Measurements from ENCODE around the gene PTCH2. TPM values are rescaled to one million over a fixed set of nuclear protein-coding genes. Genes with fewer than 3 reads are reported as not detected.

PTCH2 gene
- total and polyA plus RNA-seq, 5 donors = 0.28 to 0.79 (median 0.34) TPM

- no peaks in the 10 kb centered on the region for H3K4me1 ChIP-seq (ENCODE audit: control insufficient read depth, insufficient read depth, low read length)
- no peaks in the 10 kb centered on the region for H3K27me3 ChIP-seq (ENCODE audit: control insufficient read depth, insufficient read depth)
- DNase-seq = peak in 1 of 3 donors; percentile 22
- intact Hi-C loops (cut with DNase I) = no loop called here
- no peak overlapping the region for H3K27ac ChIP-seq (ENCODE audit: low read length)
- no peak overlapping the region for H3K4me3 ChIP-seq (ENCODE audit: low read length)
- H3K9me3 ChIP-seq (ENCODE audit: control insufficient read depth, low read length) = no peaks in the 10 kb centered on the region
- WGBS = 63% methylated on average over 13 of the region's 13 CpGs
- ATAC-seq = no peak
Observed at GRCh38 chr1:44777969-44778635, 65.0 kb downstream of the PTCH2 start.

GRCh38 chr1:44777547-44777946 is 65.5 kb downstream of the PTCH2 start:
- Histone ChIP-seq H3K4me3 (ENCODE audit: low read length) (no peak overlapping the region), H3K9me3 (ENCODE audit: control insufficient read depth, low read length) (no peaks in the 10 kb centered on the region), H3K27ac (ENCODE audit: low read length) (no peak overlapping the region), H3K27me3 (ENCODE audit: control insufficient read depth, insufficient read depth) (no peaks in the 10 kb centered on the region), H3K4me1 (ENCODE audit: control insufficient read depth, insufficient read depth, low read length) (no peaks in the 10 kb centered on the region)
- ATAC-seq = no peak
- intact Hi-C loops (cut with DNase I) = no loop called here
- peak in 1 of 3 donors; percentile 46 for DNase-seq
- 80% methylated on average over 14 of the region's 14 CpGs for WGBS

GRCh38 chr1:44776730-44777068 is 66.4 kb downstream of the PTCH2 start:
- intact Hi-C loops (cut with DNase I) = no loop called here
- 57% methylated on average over 12 of the region's 12 CpGs for WGBS

GRCh38 chr1:44775930-44776729 is 66.9 kb downstream of the PTCH2 start:
- H3K4me1 ChIP-seq (ENCODE audit: control insufficient read depth, insufficient read depth, low read length) = no peaks in the 10 kb centered on the region
- WGBS = 7% methylated on average over 36 of the region's 36 CpGs
- DNase-seq = peak; percentile 41 to 77 (median 75)
- ATAC-seq = peak; percentile 6 to 8
- no peaks in the 10 kb centered on the region for H3K9me3 ChIP-seq (ENCODE audit: control insufficient read depth, low read length)
- peak overlapping the region; percentile 88 for H3K4me3 ChIP-seq (ENCODE audit: low read length)
- peak overlapping the region; percentile 61 for H3K27ac ChIP-seq (ENCODE audit: low read length)
- intact Hi-C loops (cut with DNase I) = no loop called here
- no peaks in the 10 kb centered on the region for H3K27me3 ChIP-seq (ENCODE audit: control insufficient read depth, insufficient read depth)

More at GRCh38 chr1:44776730-44777068, 66.4 kb downstream of the PTCH2 start:
- DNase-seq = peak in 1 of 3 donors; percentile 62
- Histone ChIP-seq H3K27me3 (ENCODE audit: control insufficient read depth, insufficient read depth) (no peaks in the 10 kb centered on the region), H3K4me3 (ENCODE audit: low read length) (peak overlapping the region; percentile 88), H3K4me1 (ENCODE audit: control insufficient read depth, insufficient read depth, low read length) (no peaks in the 10 kb centered on the region), H3K9me3 (ENCODE audit: control insufficient read depth, low read length) (no peaks in the 10 kb centered on the region), H3K27ac (ENCODE audit: low read length) (peak overlapping the region; percentile 13)
- no peak for ATAC-seq

GRCh38 chr1:44775078-44775929 is 67.7 kb downstream of the PTCH2 start, which contains the start of gene RPS8:
TSS of gene RPS8 (plus strand) at chr1:44775540. CDS start at chr1:44775597, 57 bp downstream.
- Histone ChIP-seq H3K27me3 (ENCODE audit: control insufficient read depth, insufficient read depth) (no peaks in the 10 kb centered on the region), H3K9me3 (ENCODE audit: control insufficient read depth, low read length) (no peaks in the 10 kb centered on the region), H3K4me1 (ENCODE audit: control insufficient read depth, insufficient read depth, low read length) (no peaks in the 10 kb centered on the region), H3K4me3 (ENCODE audit: low read length) (peak within 1 kb of the TSS; percentile 88), H3K27ac (ENCODE audit: low read length) (peak within 1 kb of the TSS; percentile 95)
- WGBS = under 1% methylated on average over 65 of the region's 65 CpGs
- DNase-seq (peak; percentile 92 to 96 (median 93)), ATAC-seq (peak; percentile 91 to 94)
- intact Hi-C loops (cut with DNase I) = no loop called here

Other genes starting within 250 kb of the PTCH2 start
- 10 to 100 TPM; 12.0 to 16.8 (median 13.1) TPM for gene TMEM53, start 168.8 kb downstream of the PTCH2 start, total RNA-seq
- 13.3 TPM for gene TMEM53, start 168.8 kb downstream of the PTCH2 start, polyA plus RNA-seq
- 1 to 10 TPM in 2 of 4 donors, under 1 TPM in 2; 0.39 to 1.2 (median 0.84) TPM for gene ARMH1, start 168.5 kb downstream of the PTCH2 start, total RNA-seq
- 0.91 TPM for gene ARMH1, start 168.5 kb downstream of the PTCH2 start, polyA plus RNA-seq
- gene RNU5D-1, start 112.1 kb downstream of the PTCH2 start, total RNA-seq = not detected
- gene RNU5D-1, start 112.1 kb downstream of the PTCH2 start, polyA plus RNA-seq = not detected
- gene KIF2C, start 103.4 kb downstream of the PTCH2 start, total RNA-seq = 1 to 10 TPM in 3 of 4 donors, under 1 TPM in 1; 0.39 to 2.5 (median 1.6) TPM
- 0.66 TPM for gene KIF2C, start 103.4 kb downstream of the PTCH2 start, polyA plus RNA-seq
- gene RPS8, start 67.7 kb downstream of the PTCH2 start, total RNA-seq = 1,000 to 10,000 TPM in 1 of 4 donors, 100 to 1,000 TPM in 3; 848 to 1,081 (median 910) TPM
- 1,144 TPM for gene RPS8, start 67.7 kb downstream of the PTCH2 start, polyA plus RNA-seq
- under 1 TPM; 0.14 to 0.28 (median 0.22) TPM for gene BEST4, start 55.1 kb downstream of the PTCH2 start, total RNA-seq
- 0.18 TPM for gene BEST4, start 55.1 kb downstream of the PTCH2 start, polyA plus RNA-seq
- 10 to 100 TPM in 1 of 4 donors, 1 to 10 TPM in 3; 6.0 to 11.4 (median 8.2) TPM for gene PLK3, start 42.9 kb downstream of the PTCH2 start, total RNA-seq
- 11.0 TPM for gene PLK3, start 42.9 kb downstream of the PTCH2 start, polyA plus RNA-seq
- under 1 TPM in 3 of 4 donors, not detected in 1; 0.44 to 0.74 (median 0.47) TPM for gene DYNLT4, start 35.9 kb downstream of the PTCH2 start, total RNA-seq
- gene DYNLT4, start 35.9 kb downstream of the PTCH2 start, polyA plus RNA-seq = 1.1 TPM
- 1 to 10 TPM; 5.1 to 8.8 (median 5.7) TPM for gene BTBD19, start 34.7 kb downstream of the PTCH2 start, total RNA-seq
- 6.4 TPM for gene BTBD19, start 34.7 kb downstream of the PTCH2 start, polyA plus RNA-seq
- 10 to 100 TPM; 28.9 to 37.1 (median 31.9) TPM for gene EIF2B3, start 143.3 kb upstream of the PTCH2 start, total RNA-seq
- 32.9 TPM for gene EIF2B3, start 143.3 kb upstream of the PTCH2 start, polyA plus RNA-seq
- 10 to 100 TPM; 16.5 to 22.3 (median 19.4) TPM for gene HECTD3, start 168.1 kb upstream of the PTCH2 start, total RNA-seq
- 18.5 TPM for gene HECTD3, start 168.1 kb upstream of the PTCH2 start, polyA plus RNA-seq
- gene UROD, start 169.0 kb upstream of the PTCH2 start, total RNA-seq = 10 to 100 TPM; 71.9 to 87.6 (median 80.0) TPM
- gene UROD, start 169.0 kb upstream of the PTCH2 start, polyA plus RNA-seq = 91.0 TPM